Fibroblast of lung (primary cell): Measurements from ENCODE around the gene FILIP1L. TPM values are rescaled to one million over a fixed set of nuclear protein-coding genes. Genes with fewer than 3 reads are reported as not detected.

Experiments used
- DNase-seq, 2 donors: peaks; one replicate each; pipeline versions ENCODE4 v3.0.0 to v3.0.0-alpha.2; 2010; ENCODE audit warnings: low read depth in 2 of 2
- H2AFZ ChIP-seq: 2 replicates; pipeline ENCODE4 v1.5.1; 2012; ENCODE audit warnings: low read length, control low read depth, inconsistent platforms
- H3K27ac ChIP-seq: 2 replicates; pipeline ENCODE4 v1.5.1; 2011; ENCODE audit warnings: low read length, control low read depth; ENCODE audit not compliant: insufficient read depth
- H3K27me3 ChIP-seq: 2 replicates; pipeline ENCODE4 v1.5.1; 2011; ENCODE audit warnings: mild to moderate bottlenecking, low read length; ENCODE audit not compliant: control insufficient read depth, insufficient read depth
- H3K36me3 ChIP-seq: 2 replicates; pipeline ENCODE4 v1.5.1; 2011; ENCODE audit warnings: low read length; ENCODE audit not compliant: control insufficient read depth, insufficient read depth
- H3K4me1 ChIP-seq: 2 replicates; pipeline ENCODE4 v1.5.1; 2011; ENCODE audit warnings: low read length; ENCODE audit not compliant: control insufficient read depth, insufficient read depth; ENCODE audit errors: extremely low read depth
- H3K4me2 ChIP-seq: 2 replicates; pipeline ENCODE4 v1.5.1; 2011; ENCODE audit warnings: low read length, control low read depth; ENCODE audit not compliant: insufficient read depth; ENCODE audit errors: extremely low read depth
- H3K4me3 ChIP-seq, 4 experiments: fragments of 200-600 bp in 1 of 4; sonication (generic) in 1 of 4; replicated peaks in 1 of 4; 2 replicates each; pipeline ENCODE4 v1.5.1; 2011 to 2016; ENCODE audit warnings: low read length in 4 of 4, low read depth in 3 of 4, mild to moderate bottlenecking in 3 of 4, control low read depth in 2 of 4, inconsistent platforms in 1 of 4, mixed read lengths in 1 of 4; ENCODE audit not compliant: insufficient read depth in 1 of 4; ENCODE audit errors: control extremely low read depth in 1 of 4
- H3K79me2 ChIP-seq: 2 replicates; pipeline ENCODE4 v1.5.1; 2012; ENCODE audit warnings: mild to moderate bottlenecking, low read length, inconsistent platforms; ENCODE audit not compliant: control insufficient read depth, insufficient read depth
- H3K9ac ChIP-seq: 2 replicates; pipeline ENCODE4 v1.5.1; 2011; ENCODE audit warnings: mild to moderate bottlenecking, low read length, control low read depth; ENCODE audit not compliant: insufficient read depth
- H3K9me3 ChIP-seq: 2 replicates; pipeline ENCODE4 v1.5.1; 2012; ENCODE audit warnings: low read depth, low read length; ENCODE audit not compliant: control insufficient read depth, insufficient read depth
- H4K20me1 ChIP-seq: 2 replicates; pipeline ENCODE4 v1.5.1; 2011; ENCODE audit warnings: low read length; ENCODE audit not compliant: control insufficient read depth, insufficient read depth; ENCODE audit errors: extremely low read depth
- EZH2 ChIP-seq: IDR thresholded peaks from 2 replicates; pipeline ENCODE4 v1.5.1; 2012; ENCODE audit warnings: low read length, control low read depth, mild to moderate bottlenecking; ENCODE audit errors: missing control alignments
- polyA plus RNA-seq, 2 donors: library from polyadenylated mRNA; depleted of rRNA in 1 of 2; stranded (reverse) in 1 of 2; unstranded in 1 of 2; fragments of >200 nt; gene quantifications; 2 replicates each; pipeline ENCODE4 v1.2.1, GENCODE V29; 2011 to 2012; ENCODE audit warnings: missing spikeins in 1 of 2
- total RNA-seq: library from RNA; depleted of rRNA; stranded (reverse); fragments of >200 nt; gene quantifications from 2 replicates; pipeline ENCODE4 v1.2.1, GENCODE V29; 2014
- TF ChIP-seq, protein P1 (sequence below), 2 donors: IDR thresholded peaks in 1 of 2; conservative IDR thresholded peaks in 1 of 2; 1 replicate in 1 of 2; 2 replicates in 1 of 2; pipeline ENCODE4 v1.5.1; 2011 to 2012; ENCODE audit warnings: low read length in 2 of 2, control low read depth in 1 of 2, inconsistent platforms in 1 of 2, low read depth in 1 of 2, mild to moderate bottlenecking in 1 of 2

Gene FILIP1L
- total and polyA plus RNA-seq, 2 donors (not counting 1 experiment from before 2014, with no cell fraction given) = 92.8 to 126 TPM

DNA sequence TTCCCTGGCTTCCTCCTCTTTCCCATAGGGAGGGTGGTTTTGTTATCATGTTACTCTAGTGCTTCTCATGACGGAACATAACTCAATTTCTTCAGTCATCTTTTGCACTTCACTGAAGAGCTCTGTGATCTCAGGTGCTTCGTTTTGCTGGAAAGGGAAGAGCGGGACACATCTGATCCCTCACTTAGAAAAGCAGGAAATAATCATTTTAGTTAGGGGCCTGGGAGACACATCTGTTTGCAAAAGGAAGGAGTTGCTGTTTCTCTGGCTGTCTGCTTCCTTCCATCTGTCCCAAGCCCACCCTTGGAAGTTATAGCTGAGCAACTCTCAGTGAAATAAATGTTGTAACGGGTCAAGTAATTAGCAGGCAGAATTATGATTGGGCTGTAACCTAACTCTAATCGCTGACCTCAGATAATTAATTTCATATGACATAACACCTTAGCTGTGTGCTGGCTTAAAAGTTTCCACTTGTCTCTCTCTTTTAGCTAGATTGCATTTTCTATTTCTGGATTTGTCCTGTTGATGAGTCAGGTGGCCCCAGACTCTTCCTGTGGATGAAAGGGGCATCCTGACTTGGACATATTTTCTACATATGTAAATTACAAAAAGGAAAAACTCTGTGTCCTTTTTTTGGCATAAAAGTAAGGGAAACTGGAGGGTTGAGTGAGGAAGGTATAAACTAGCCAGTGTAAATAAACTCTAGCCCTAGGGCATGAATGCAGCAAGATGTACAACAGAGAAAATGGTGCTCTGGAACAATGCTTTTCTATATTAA lies 11.0 kb upstream of the FILIP1L start:
- TF ChIP-seq, protein P1, sequence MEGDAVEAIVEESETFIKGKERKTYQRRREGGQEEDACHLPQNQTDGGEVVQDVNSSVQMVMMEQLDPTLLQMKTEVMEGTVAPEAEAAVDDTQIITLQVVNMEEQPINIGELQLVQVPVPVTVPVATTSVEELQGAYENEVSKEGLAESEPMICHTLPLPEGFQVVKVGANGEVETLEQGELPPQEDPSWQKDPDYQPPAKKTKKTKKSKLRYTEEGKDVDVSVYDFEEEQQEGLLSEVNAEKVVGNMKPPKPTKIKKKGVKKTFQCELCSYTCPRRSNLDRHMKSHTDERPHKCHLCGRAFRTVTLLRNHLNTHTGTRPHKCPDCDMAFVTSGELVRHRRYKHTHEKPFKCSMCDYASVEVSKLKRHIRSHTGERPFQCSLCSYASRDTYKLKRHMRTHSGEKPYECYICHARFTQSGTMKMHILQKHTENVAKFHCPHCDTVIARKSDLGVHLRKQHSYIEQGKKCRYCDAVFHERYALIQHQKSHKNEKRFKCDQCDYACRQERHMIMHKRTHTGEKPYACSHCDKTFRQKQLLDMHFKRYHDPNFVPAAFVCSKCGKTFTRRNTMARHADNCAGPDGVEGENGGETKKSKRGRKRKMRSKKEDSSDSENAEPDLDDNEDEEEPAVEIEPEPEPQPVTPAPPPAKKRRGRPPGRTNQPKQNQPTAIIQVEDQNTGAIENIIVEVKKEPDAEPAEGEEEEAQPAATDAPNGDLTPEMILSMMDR (conservative IDR thresholded peaks at IDR 0.05 in 1 of 2, IDR thresholded peaks at IDR 0.05 in 1 of 2; ENCODE audit: low read depth in 1 of 2, low read length in 2 of 2) = no peak
- no peak for TF ChIP-seq EZH2
- no peaks in the 10 kb centered on the region for H3K27me3 ChIP-seq
- no peaks in the 10 kb centered on the region for H3K9me3 ChIP-seq
- H3K4me1 ChIP-seq = no peaks in the 10 kb centered on the region
- H4K20me1 ChIP-seq = no peaks in the 10 kb centered on the region
- no peak overlapping the region for H3K9ac ChIP-seq
- H3K27ac ChIP-seq = no peak overlapping the region
- no peaks in the 10 kb centered on the region for H3K79me2 ChIP-seq
- H2AFZ ChIP-seq = no peak overlapping the region
- peak in 1 of 2 donors; percentile 32 for DNase-seq
- H3K4me3 ChIP-seq = no peak overlapping the region
- H3K36me3 ChIP-seq = no peaks in the 10 kb centered on the region
- H3K4me2 ChIP-seq = no peak overlapping the region

DNA sequence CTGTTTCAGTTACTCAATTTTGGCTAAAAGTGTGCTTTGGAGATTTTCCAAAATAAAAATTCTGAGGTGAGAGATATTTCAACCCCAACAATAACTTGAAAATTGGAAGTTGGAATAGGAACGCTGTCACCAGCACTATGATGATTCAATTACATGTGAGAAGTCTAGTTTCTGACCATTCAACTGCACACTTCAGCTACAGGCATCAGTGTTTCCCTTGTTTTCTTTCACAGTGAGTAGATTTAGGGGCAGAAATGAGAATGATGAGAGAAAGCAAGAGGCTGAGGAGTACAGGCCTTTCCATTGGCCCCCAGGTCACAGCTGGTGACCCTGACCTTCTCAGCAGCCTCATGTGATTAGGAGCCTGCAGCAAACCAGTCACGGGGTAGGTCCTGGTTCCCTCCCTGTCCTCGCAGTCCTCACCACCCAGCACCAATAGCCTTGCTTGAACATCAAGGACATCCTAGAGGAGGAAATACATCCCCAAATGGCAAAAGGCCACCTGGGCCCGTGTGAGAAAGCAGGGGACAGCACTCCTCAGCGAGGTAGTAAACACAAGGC lies 10.0 kb upstream of the FILIP1L start:
- Histone ChIP-seq H3K4me1 (no peaks in the 10 kb centered on the region), H3K4me2 (no peak overlapping the region), H2AFZ (no peak overlapping the region), H3K79me2 (no peaks in the 10 kb centered on the region), H3K9me3 (no peaks in the 10 kb centered on the region), H4K20me1 (no peaks in the 10 kb centered on the region), H3K36me3 (no peaks in the 10 kb centered on the region), H3K27ac (no peak overlapping the region), H3K4me3 (no peak overlapping the region), H3K9ac (no peak overlapping the region), H3K27me3 (no peaks in the 10 kb centered on the region)
- DNase-seq = no peak
- TF ChIP-seq EZH2 = no peak
- TF ChIP-seq, protein P1 (conservative IDR thresholded peaks at IDR 0.05 in 1 of 2, IDR thresholded peaks at IDR 0.05 in 1 of 2; ENCODE audit: low read depth in 1 of 2, low read length in 2 of 2) = no peak

DNA sequence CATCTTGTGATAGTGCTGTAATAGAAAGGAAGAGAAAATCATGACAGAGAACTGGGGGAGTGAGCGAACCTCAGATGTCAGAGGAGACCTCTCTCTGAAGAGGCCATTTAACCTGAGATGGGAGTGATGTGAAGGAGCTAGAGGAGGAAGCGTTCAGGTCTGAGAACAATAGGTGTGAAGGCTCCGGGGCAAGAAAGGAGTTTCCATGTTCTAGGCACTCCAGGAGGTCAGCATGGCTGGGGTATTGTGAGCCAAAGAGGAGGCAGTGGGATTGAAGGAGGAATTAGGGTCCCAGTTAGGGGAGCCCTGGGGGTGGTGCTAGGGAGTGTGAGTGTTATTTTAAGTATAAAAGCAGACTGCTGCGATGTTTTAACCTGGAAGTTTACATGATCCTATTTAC lies 8.8 kb upstream of the FILIP1L start:
- Histone ChIP-seq H3K4me2 (no peak overlapping the region), H3K27ac (no peak overlapping the region), H3K27me3 (no peaks in the 10 kb centered on the region), H3K4me1 (no peaks in the 10 kb centered on the region), H3K9ac (no peak overlapping the region), H4K20me1 (no peaks in the 10 kb centered on the region), H2AFZ (no peak overlapping the region), H3K4me3 (no peak overlapping the region), H3K36me3 (no peaks in the 10 kb centered on the region), H3K9me3 (no peaks in the 10 kb centered on the region), H3K79me2 (no peaks in the 10 kb centered on the region)
- TF ChIP-seq, protein P1 (conservative IDR thresholded peaks at IDR 0.05 in 1 of 2, IDR thresholded peaks at IDR 0.05 in 1 of 2; ENCODE audit: low read depth in 1 of 2, low read length in 2 of 2) = no peak
- TF ChIP-seq EZH2 = no peak
- no peak for DNase-seq
